HFFc6 (cell line): Measurements from ENCODE around the gene EML6. TPM values are rescaled to one million over a fixed set of nuclear protein-coding genes. Genes with fewer than 3 reads are reported as not detected.

ENCODE experiments used
- DNase-seq: peaks from one replicate; pipeline ENCODE4 v3.0.0-alpha.2; 2018
- H3K27ac Mint-ChIP-seq: 2 replicates; pipeline ENCODE4 v1.8.0; 2020; ENCODE audit warnings: mild to moderate bottlenecking, mixed read lengths
- H3K27me3 Mint-ChIP-seq: 2 replicates; pipeline ENCODE4 v1.8.0; 2021; ENCODE audit warnings: mild to moderate bottlenecking, moderate library complexity, mixed read lengths; ENCODE audit not compliant: insufficient read depth
- H3K36me3 Mint-ChIP-seq: 2 replicates; pipeline ENCODE4 v1.8.0; 2021; ENCODE audit warnings: low read depth, mixed read lengths
- H3K4me1 Mint-ChIP-seq: 2 replicates; pipeline ENCODE4 v1.8.0; 2020; ENCODE audit warnings: low read depth, mixed read lengths
- H3K4me3 Mint-ChIP-seq: 2 replicates; pipeline ENCODE4 v1.8.0; 2020; ENCODE audit warnings: mild to moderate bottlenecking, moderate library complexity, mixed read lengths
- H3K9me3 Mint-ChIP-seq: 2 replicates; pipeline ENCODE4 v1.8.0; 2020; ENCODE audit warnings: mild to moderate bottlenecking, mixed read lengths
- CTCF ChIP-seq: fragments of 200-600 bp; sonication (generic); IDR thresholded peaks from 2 replicates; pipeline ENCODE4 v1.5.0; 2021; ENCODE audit warnings: antibody characterized with exemption, mild to moderate bottlenecking
- total RNA-seq, 6 experiments: library from RNA; stranded (reverse); fragmentation: NEBNext Ultra II Directional; extraction: Animal tissue kit (Norgen Biotek cat#: 25700); gene quantifications; 2 replicates in 1 of 6; 3 replicates in 5 of 6; pipeline ENCODE4 v1.2.3, GENCODE V29; 2021

Gene EML6
- total RNA-seq, 6 experiments from 2014 or later, result 0.05 to 0.37 (median 0.25) TPM

GRCh38 chr2:55003706-55004639 lies 280.5 kb downstream of the EML6 start:
- peak overlapping the region; percentile 37 for H3K27ac Mint-ChIP-seq
- H3K9me3 Mint-ChIP-seq, result no peaks in the 10 kb centered on the region
- peaks cover 100% of the 10 kb centered on the region for H3K4me1 Mint-ChIP-seq
- H3K27me3 Mint-ChIP-seq, result no peaks in the 10 kb centered on the region
- peaks cover 13% of the 10 kb centered on the region for H3K36me3 Mint-ChIP-seq
- no peak for TF ChIP-seq CTCF
- DNase-seq, result no peak
- H3K4me3 Mint-ChIP-seq, result no peak overlapping the region

- no peak for DNase-seq
- Mint-ChIP-seq H3K27me3 (no peaks in the 10 kb centered on the region; the same call in 1 of the 2 replicates), H3K4me3 (peak overlapping the region; percentile 68; the same call in 1 of the 2 replicates), H3K9me3 (no peaks in the 10 kb centered on the region), H3K27ac (peak overlapping the region; percentile 57), H3K4me1 (peaks cover 100% of the 10 kb centered on the region), H3K36me3 (peaks cover 17% of the 10 kb centered on the region)
- no peak for TF ChIP-seq CTCF
Measured at GRCh38 chr2:55006306-55006705, 282.8 kb downstream of the EML6 start.

GRCh38 chr2:55009277-55010060 lies 286.0 kb downstream of the EML6 start:
- no peaks in the 10 kb centered on the region; the same call in 1 of the 2 replicates for H3K27me3 Mint-ChIP-seq
- no peak for TF ChIP-seq CTCF
- no peaks in the 10 kb centered on the region for H3K9me3 Mint-ChIP-seq
- no peak for DNase-seq
- peaks cover 100% of the 10 kb centered on the region for H3K4me1 Mint-ChIP-seq
- H3K4me3 Mint-ChIP-seq, result peak overlapping the region; percentile 85
- peaks cover 13% of the 10 kb centered on the region; the same call in 1 of the 2 replicates for H3K36me3 Mint-ChIP-seq
- peak overlapping the region; percentile 77 for H3K27ac Mint-ChIP-seq

- Mint-ChIP-seq H3K36me3 (peaks cover 10% of the 10 kb centered on the region; the same call in 1 of the 2 replicates), H3K4me3 (peak overlapping the region; percentile 85), H3K9me3 (no peaks in the 10 kb centered on the region), H3K4me1 (peaks cover 100% of the 10 kb centered on the region), H3K27ac (peak overlapping the region; percentile 77), H3K27me3 (no peaks in the 10 kb centered on the region; the same call in 1 of the 2 replicates)
- peak; percentile 40 for DNase-seq
- no peak for TF ChIP-seq CTCF
Measured at GRCh38 chr2:55010149-55010591, 286.7 kb downstream of the EML6 start.

- peak overlapping the region; percentile 85 for H3K4me3 Mint-ChIP-seq
- H3K36me3 Mint-ChIP-seq, result peaks cover 8% of the 10 kb centered on the region; the same call in 1 of the 2 replicates
- H3K27me3 Mint-ChIP-seq, result no peaks in the 10 kb centered on the region; the same call in 1 of the 2 replicates
- peak; percentile 32 for DNase-seq
- TF ChIP-seq CTCF, result no peak
- H3K27ac Mint-ChIP-seq, result peak overlapping the region; percentile 77
- peaks cover 100% of the 10 kb centered on the region for H3K4me1 Mint-ChIP-seq
- H3K9me3 Mint-ChIP-seq, result no peaks in the 10 kb centered on the region
Measured at GRCh38 chr2:55010915-55011314, 287.5 kb downstream of the EML6 start.
